GM12878 (cell line): ENCODE data around the gene ARHGAP22. TPM values are rescaled to one million over a fixed set of nuclear protein-coding genes. Genes with fewer than 3 reads are reported as not detected.

Experiments used
- ATAC-seq: fragments of 200-7000 bp; cut with Tn5 transposase; 3 replicates; pipeline ENCODE4 v1.9.1; 2020; ENCODE audit warnings: mild to moderate bottlenecking, moderate library complexity
- BruUV-seq: library from RNA; stranded (reverse); fragments of 400-500 nt; replicated peaks from 2 replicates; lab custom pipeline; 2021; lab: Mats Ljungman, UMichigan
- CTCF ChIA-PET: fragments of 300-600 bp; sonication (Branson Sonifier 250); formaldehyde crosslinking; extraction: SDS; loops from one replicate; lab custom pipeline; 2021; ENCODE audit warnings: inconsistent platforms; lab: Yijun Ruan, JAX
- POLR2A ChIA-PET: fragments of 350-600 bp; formaldehyde crosslinking; extraction: SDS; loops from one replicate; lab custom pipeline; 2021; ENCODE audit warnings: inconsistent platforms; lab: Charles Lee
- RAD21 ChIA-PET: fragments of 300-600 bp; sonication (Branson Sonifier 250); formaldehyde crosslinking; loops from one replicate; lab custom pipeline; 2023; ENCODE audit warnings: antibody characterized with exemption; ENCODE audit not compliant: unreplicated experiment; lab: Charles Lee
- SMC1A ChIA-PET: fragments of 300-600 bp; sonication (Branson Sonifier 250); formaldehyde crosslinking; loops from one replicate; lab custom pipeline; 2023; ENCODE audit not compliant: unreplicated experiment, uncharacterized antibody; lab: Charles Lee
- DNase-seq: peaks from one replicate; pipeline ENCODE4 v3.0.0-alpha.2; 2011; ENCODE audit warnings: low read depth, low spot score
- FAIRE-seq: peaks from 3 replicates; lab custom pipeline; 2011; peaks lifted over from hg19 to GRCh38; lab: Jason Lieb, UNC
- H2AFZ ChIP-seq: 2 replicates; pipeline ENCODE4 v1.6.0; 2011; ENCODE audit warnings: low read depth, low read length, control low read depth; ENCODE audit not compliant: control insufficient read depth
- H3K27ac ChIP-seq: 2 replicates; pipeline ENCODE4 v1.5.1; 2011; ENCODE audit warnings: control low read depth; ENCODE audit not compliant: control insufficient read depth, insufficient read depth
- H3K27me3 ChIP-seq, 2 experiments: replicated peaks in 1 of 2; 2 replicates each; pipeline versions ENCODE4 v1.6.0 to v1.6.1; 2011; ENCODE audit warnings: low read length in 1 of 2; ENCODE audit not compliant: control insufficient read depth in 2 of 2, insufficient read depth in 2 of 2
- H3K36me3 ChIP-seq, 2 experiments: 2 replicates each; pipeline ENCODE4 v1.5.1; 2011; ENCODE audit warnings: low read length in 1 of 2; ENCODE audit not compliant: control insufficient read depth in 2 of 2, insufficient read depth in 2 of 2
- H3K4me1 ChIP-seq: 2 replicates; pipeline ENCODE4 v1.6.1; 2011; ENCODE audit warnings: mild to moderate bottlenecking, low read length, moderate library complexity, mixed read lengths; ENCODE audit not compliant: control insufficient read depth, insufficient read depth
- H3K4me2 ChIP-seq: 2 replicates; pipeline ENCODE4 v1.6.0; 2011; ENCODE audit warnings: control low read depth; ENCODE audit not compliant: control insufficient read depth, insufficient read depth
- H3K4me3 ChIP-seq: fragments of 200-600 bp; sonication (generic); 2 replicates; pipeline ENCODE4 v1.5.1; 2016
- H3K79me2 ChIP-seq: 2 replicates; pipeline ENCODE4 v1.6.0; 2011; ENCODE audit warnings: low read length; ENCODE audit not compliant: control insufficient read depth, insufficient read depth
- H3K9ac ChIP-seq: 2 replicates; pipeline ENCODE4 v1.8.0; 2011; ENCODE audit warnings: low read length, control low read depth, mixed read lengths; ENCODE audit not compliant: control insufficient read depth, insufficient read depth
- H3K9me3 ChIP-seq: replicated peaks from 3 replicates; pipeline ENCODE4 v1.5.1; 2011; ENCODE audit warnings: mild to moderate bottlenecking, low read length; ENCODE audit not compliant: control insufficient read depth, insufficient read depth
- H4K20me1 ChIP-seq: 2 replicates; pipeline ENCODE4 v1.6.0; 2011; ENCODE audit not compliant: control insufficient read depth, insufficient read depth
- CHD2 ChIP-seq: IDR thresholded peaks from 2 replicates; pipeline ENCODE4 v1.6.1; 2011; ENCODE audit warnings: low read depth, low read length, improper control_type of control experiment, borderline replicate concordance
- EED ChIP-seq: sonication (generic); IDR thresholded peaks from 2 replicates; pipeline ENCODE4 v1.6.1; 2016; ENCODE audit warnings: antibody characterized with exemption, low read depth
- NFYA ChIP-seq: IDR thresholded peaks from 2 replicates; pipeline ENCODE4 v1.6.1; 2011; ENCODE audit warnings: low read depth, mild to moderate bottlenecking, low read length, improper control_type of control experiment, borderline replicate concordance
- NR2F1 ChIP-seq: fragments of 450-650 bp; conservative IDR thresholded peaks from 2 replicates; pipeline ENCODE4 v1.6.1; 2017; ENCODE audit warnings: mild to moderate bottlenecking
- RELA ChIP-seq: fragments of 450-650 bp; IDR thresholded peaks from 2 replicates; pipeline ENCODE4 v1.8.0; 2014; ENCODE audit warnings: borderline replicate concordance; ENCODE audit not compliant: partially characterized antibody
- TCF12 ChIP-seq: IDR thresholded peaks from 2 replicates; pipeline ENCODE4 v1.6.1; 2011; ENCODE audit warnings: low read depth, mild to moderate bottlenecking, low read length
- WRNIP1 ChIP-seq: IDR thresholded peaks from 2 replicates; pipeline ENCODE4 v1.6.1; 2011; ENCODE audit warnings: low read depth, low read length, improper control_type of control experiment, borderline replicate concordance
- ZNF274 ChIP-seq: IDR thresholded peaks from one replicate; pipeline ENCODE4 v1.8.0; 2011; ENCODE audit not compliant: insufficient read length, insufficient read depth
- WGBS: methylation state at CpG from one replicate; pipeline ENCODE4 v1.1.6; 2016; ENCODE audit warnings: low lambda C conversion rate; ENCODE audit not compliant: insufficient replicate concordance, insufficient coverage; ENCODE audit errors: missing lambda C conversion rate; 5-methylcytosine and 5-hydroxymethylcytosine counted together
- in situ Hi-C: fragments of 300-500 bp; cut with MboI; formaldehyde crosslinking; loops from 9 replicates; pipeline ENCODE4 v1.14.3; 2018; ENCODE audit warnings: mixed read lengths
- intact Hi-C: fragments of 100-400 bp; cut with micrococcal nuclease; formaldehyde crosslinking; loops from one replicate; pipeline ENCODE4 v1.14.2; 2022; ENCODE audit not compliant: unreplicated experiment
- polyA plus RNA-seq, 11 experiments: library from polyadenylated mRNA; depleted of rRNA in 4 of 11; unstranded in 6 of 11; stranded (reverse) in 5 of 11; fragments of >200 nt; fragmentation: Nextera tagmentation in 4 of 11; fragmentation: Illumina TruSeq in 1 of 11; extraction: Ambion mirVana in 4 of 11; extraction: Trizol in 1 of 11; gene quantifications; 1 replicate in 1 of 11; 2 replicates in 10 of 11; pipeline versions ENCODE4 v1.2.1 to v1.2.3, GENCODE V29; 2011 to 2016; ENCODE audit warnings: inconsistent platforms in 2 of 11, missing spikeins in 2 of 11, low read depth in 1 of 11
- total RNA-seq, 4 experiments: library from RNA; depleted of rRNA in 3 of 4; stranded (reverse); fragments of >200 nt in 3 of 4; fragmentation: Illumina TruSeq in 1 of 4; extraction: Trizol in 1 of 4; gene quantifications; 2 replicates each; pipeline versions ENCODE4 v1.2.1 to v1.2.3, GENCODE V29; 2013 to 2021
- TF ChIP-seq, protein P1 (sequence below): fragments of 450-650 bp; IDR thresholded peaks from 2 replicates; pipeline ENCODE4 v1.6.1; 2017; ENCODE audit warnings: mild to moderate bottlenecking, low read depth, inconsistent platforms; ENCODE audit not compliant: poor library complexity, severe bottlenecking
- TF ChIP-seq, protein P2 (sequence below): IDR thresholded peaks from 2 replicates; pipeline ENCODE4 v1.6.1; 2012; ENCODE audit warnings: low read depth, low read length, improper control_type of control experiment

The ARHGAP22 gene
- total and polyA plus RNA-seq, 10 of the 15 experiments (the other 5 are each of a cell fraction or from before 2014, with no cell fraction given): 0.07 to 0.61 (median 0.18) TPM; not detected in 5

DNA sequence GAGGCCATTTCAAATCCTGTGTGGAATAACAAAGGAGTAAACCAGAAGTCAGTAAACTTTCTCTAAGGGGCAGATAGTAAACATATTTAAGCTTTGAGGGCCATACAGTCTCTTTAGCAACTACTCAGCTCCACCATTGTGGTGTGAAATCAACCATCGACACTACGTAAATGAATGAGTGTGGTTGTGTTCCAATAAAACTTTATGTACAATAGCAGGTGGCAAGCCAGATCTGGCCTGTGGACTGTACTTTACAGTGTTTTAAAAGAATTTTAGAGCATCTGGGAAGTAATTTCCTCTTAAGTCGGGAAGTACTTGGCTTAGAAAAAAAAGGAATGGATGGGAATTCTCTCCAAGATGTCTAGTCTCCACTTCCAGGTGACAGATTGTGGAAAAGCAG is 71.3 kb downstream of the ARHGAP22 start:
- FAIRE-seq (no peak), ATAC-seq (no peak), DNase-seq (no peak)
- ChIA-PET RAD21 (interaction anchor here (0.7 to 1.2 kb wide), 2 partner anchors 17 to 23 kb away, joined by 3 read pairs; no protein-coding TSS in a partner anchor), SMC1A (interaction anchor here (1.9 kb wide), 1 partner anchor 16 kb away, joined by 6 read pairs; no protein-coding TSS in a partner anchor), CTCF (interaction anchor here (0.6 to 2.1 kb wide), 4 partner anchors 9 to 124 kb away, joined by 3 to 16 read pairs (median 4); no protein-coding TSS in a partner anchor), POLR2A (no interaction called here)
- intact Hi-C loops: no loop called here
- TF ChIP-seq, protein P1, sequence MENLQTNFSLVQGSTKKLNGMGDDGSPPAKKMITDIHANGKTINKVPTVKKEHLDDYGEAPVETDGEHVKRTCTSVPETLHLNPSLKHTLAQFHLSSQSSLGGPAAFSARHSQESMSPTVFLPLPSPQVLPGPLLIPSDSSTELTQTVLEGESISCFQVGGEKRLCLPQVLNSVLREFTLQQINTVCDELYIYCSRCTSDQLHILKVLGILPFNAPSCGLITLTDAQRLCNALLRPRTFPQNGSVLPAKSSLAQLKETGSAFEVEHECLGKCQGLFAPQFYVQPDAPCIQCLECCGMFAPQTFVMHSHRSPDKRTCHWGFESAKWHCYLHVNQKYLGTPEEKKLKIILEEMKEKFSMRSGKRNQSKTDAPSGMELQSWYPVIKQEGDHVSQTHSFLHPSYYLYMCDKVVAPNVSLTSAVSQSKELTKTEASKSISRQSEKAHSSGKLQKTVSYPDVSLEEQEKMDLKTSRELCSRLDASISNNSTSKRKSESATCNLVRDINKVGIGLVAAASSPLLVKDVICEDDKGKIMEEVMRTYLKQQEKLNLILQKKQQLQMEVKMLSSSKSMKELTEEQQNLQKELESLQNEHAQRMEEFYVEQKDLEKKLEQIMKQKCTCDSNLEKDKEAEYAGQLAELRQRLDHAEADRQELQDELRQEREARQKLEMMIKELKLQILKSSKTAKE: no peak
- no peak for TF ChIP-seq TCF12
- no peak for TF ChIP-seq NFYA
- no peak for TF ChIP-seq WRNIP1
- no peak for TF ChIP-seq ZNF274
- no peak for TF ChIP-seq EED
- TF ChIP-seq, protein P2, sequence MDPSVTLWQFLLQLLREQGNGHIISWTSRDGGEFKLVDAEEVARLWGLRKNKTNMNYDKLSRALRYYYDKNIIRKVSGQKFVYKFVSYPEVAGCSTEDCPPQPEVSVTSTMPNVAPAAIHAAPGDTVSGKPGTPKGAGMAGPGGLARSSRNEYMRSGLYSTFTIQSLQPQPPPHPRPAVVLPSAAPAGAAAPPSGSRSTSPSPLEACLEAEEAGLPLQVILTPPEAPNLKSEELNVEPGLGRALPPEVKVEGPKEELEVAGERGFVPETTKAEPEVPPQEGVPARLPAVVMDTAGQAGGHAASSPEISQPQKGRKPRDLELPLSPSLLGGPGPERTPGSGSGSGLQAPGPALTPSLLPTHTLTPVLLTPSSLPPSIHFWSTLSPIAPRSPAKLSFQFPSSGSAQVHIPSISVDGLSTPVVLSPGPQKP: no peak
- TF ChIP-seq RELA: no peak
- no peak for TF ChIP-seq NR2F1
- TF ChIP-seq CHD2: no peak
- Histone ChIP-seq H3K9me3 (no peaks in the 10 kb centered on the region; the same call in 2 of the 3 replicates), H3K4me2 (no peak overlapping the region), H3K79me2 (no peaks in the 10 kb centered on the region), H3K4me3 (no peak overlapping the region), H3K36me3 (no peaks in the 10 kb centered on the region), H3K27ac (no peak overlapping the region), H3K9ac (no peak overlapping the region), H3K27me3 (no peaks in the 10 kb centered on the region), H4K20me1 (no peaks in the 10 kb centered on the region), H3K4me1 (no peaks in the 10 kb centered on the region), H2AFZ (no peak overlapping the region)
- in situ Hi-C loops: no loop called here
- 48% methylated on average over 3 of the region's 3 CpGs for WGBS
- no TSS peak for BruUV-seq
